Measurements from ENCODE around the gene ABCD1. TPM values are rescaled to one million over a fixed set of nuclear protein-coding genes. Genes with fewer than 3 reads are reported as not detected.

ABCD1 gene
- total RNA-seq: 13.2 and 13.3 TPM in 2 replicates

GRCh38 chrX:153724252-153725038 lies at the start of gene ABCD1, which contains the start of gene BCAP31:
Gene ABCD1, plus strand, starts transcription at chrX:153724856. Its CDS starts 411 bp downstream, at chrX:153725267.
Gene BCAP31, minus strand, starts transcription at chrX:153724387. Its CDS starts 1,143 bp downstream, at chrX:153723244.

DNA sequence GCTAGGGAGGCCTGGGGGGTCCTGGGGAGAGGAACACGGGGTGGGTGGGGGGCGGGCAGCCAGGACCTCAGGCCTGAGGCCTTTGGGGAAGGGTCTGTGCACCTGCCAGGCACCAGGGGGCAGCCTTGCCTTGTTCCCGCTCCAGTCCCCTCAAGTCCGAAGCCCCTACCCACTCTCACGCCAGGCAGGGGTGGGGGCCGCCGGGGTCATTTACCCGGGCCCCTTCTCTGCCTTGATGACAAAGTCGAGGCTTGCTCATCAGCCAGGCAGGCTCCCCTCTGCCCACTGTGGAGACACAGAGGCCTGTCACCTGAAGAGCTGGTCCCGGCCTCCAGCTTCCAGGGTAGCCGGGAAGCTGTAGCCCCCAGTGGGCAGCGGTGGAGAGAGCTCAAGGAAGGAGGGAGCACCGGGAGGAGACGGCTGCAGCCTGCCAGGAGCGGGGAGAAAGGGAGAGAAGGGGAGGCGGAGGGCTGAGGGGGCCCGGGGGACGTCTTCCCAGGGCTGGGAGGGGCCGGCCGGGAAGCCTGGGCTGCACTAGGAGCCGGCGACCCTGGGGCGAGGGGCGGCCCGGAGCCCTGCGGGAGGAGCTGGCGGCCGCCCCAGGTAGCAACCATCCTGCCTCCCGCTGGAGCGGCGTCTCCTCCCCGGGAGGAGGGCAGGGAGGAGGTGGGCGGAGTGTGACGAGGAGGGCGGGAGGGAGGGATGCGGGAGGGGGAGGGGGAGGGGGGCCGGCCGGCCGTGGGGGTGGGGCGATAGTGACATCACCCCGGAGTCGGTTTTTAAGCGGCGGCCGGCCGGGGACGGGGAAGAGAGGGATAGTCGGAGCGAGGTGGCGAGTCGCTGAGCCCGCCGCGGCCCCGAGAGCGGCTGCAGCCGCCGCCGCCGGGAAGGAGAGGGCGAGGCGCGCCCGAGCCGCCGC lies 37.3 kb upstream of the ABCD1 start, which contains the start of gene SLC6A8:
SLC6A8 (plus strand) TSS at position 806 of the 919 bp plus-strand sequence. CDS start 649 bp downstream, outside the sequence.

GRCh38 chrX:153763989-153764755 lies 39.5 kb downstream of the ABCD1 start, which contains the start of gene PLXNB3:
Gene PLXNB3, plus strand, starts transcription at chrX:153764249. Its CDS starts 1,287 bp downstream, at chrX:153765536.

GRCh38 chrX:153780678-153781427 lies 56.2 kb downstream of the ABCD1 start, which contains the start of gene SRPK3:
Gene SRPK3, plus strand, starts transcription at chrX:153781041. Its CDS starts 46 bp downstream, at chrX:153781087.

Other genes with a start within 250 kb of the ABCD1 start
- gene BGN, start 229.9 kb upstream of the ABCD1 start, total RNA-seq: 116 and 154 TPM in 2 replicates
- under 0.01 and 0.32 TPM in 2 replicates for gene ATP2B3, start 207.2 kb upstream of the ABCD1 start, total RNA-seq
- gene CCNQ, start 125.7 kb upstream of the ABCD1 start, total RNA-seq: 18.2 and 23.9 TPM in 2 replicates
- not detected in 2 replicates for gene DUSP9, start 77.7 kb upstream of the ABCD1 start, total RNA-seq
- 0.39 and 0.65 TPM in 2 replicates for gene PNCK, start 51.0 kb upstream of the ABCD1 start, total RNA-seq
- gene SLC6A8, start 36.9 kb upstream of the ABCD1 start, total RNA-seq: 14.9 and 22.5 TPM in 2 replicates
- 114 and 131 TPM in 2 replicates for gene BCAP31, start 469 bp upstream of the ABCD1 start, total RNA-seq
- 4.7 and 5.0 TPM in 2 replicates for gene PLXNB3, start 39.4 kb downstream of the ABCD1 start, total RNA-seq
- 0.65 TPM in 2 replicates for gene SRPK3, start 56.2 kb downstream of the ABCD1 start, total RNA-seq
- 41.1 and 41.8 TPM in 2 replicates for gene IDH3G, start 69.5 kb downstream of the ABCD1 start, total RNA-seq
- 170 and 202 TPM in 2 replicates for gene SSR4, start 69.8 kb downstream of the ABCD1 start, total RNA-seq
- gene PDZD4, start 105.7 kb downstream of the ABCD1 start, total RNA-seq: 0.78 and 0.97 TPM in 2 replicates
- 0.43 and 0.52 TPM in 2 replicates for gene L1CAM, start 161.3 kb downstream of the ABCD1 start, total RNA-seq
- gene AVPR2, start 179.8 kb downstream of the ABCD1 start, total RNA-seq: not detected in 2 replicates
- 1.2 and 1.7 TPM in 2 replicates for gene ARHGAP4, start 201.4 kb downstream of the ABCD1 start, total RNA-seq
- 46.7 and 47.6 TPM in 2 replicates for gene NAA10, start 210.2 kb downstream of the ABCD1 start, total RNA-seq
- 5.1 and 7.7 TPM in 2 replicates for gene RENBP, start 219.8 kb downstream of the ABCD1 start, total RNA-seq
- gene HCFC1, start 247.0 kb downstream of the ABCD1 start, total RNA-seq: 21.5 and 26.9 TPM in 2 replicates
- gene TMEM187, start 247.9 kb downstream of the ABCD1 start, total RNA-seq: 5.1 and 5.7 TPM in 2 replicates